ENCODE results near the gene GMEB2.
"Not testable (repeated sequence)": the region's sequence is repeated elsewhere in the genome, so short reads cannot be mapped to it uniquely, and the experiment has no call there.

Gene GMEB2

DNA sequence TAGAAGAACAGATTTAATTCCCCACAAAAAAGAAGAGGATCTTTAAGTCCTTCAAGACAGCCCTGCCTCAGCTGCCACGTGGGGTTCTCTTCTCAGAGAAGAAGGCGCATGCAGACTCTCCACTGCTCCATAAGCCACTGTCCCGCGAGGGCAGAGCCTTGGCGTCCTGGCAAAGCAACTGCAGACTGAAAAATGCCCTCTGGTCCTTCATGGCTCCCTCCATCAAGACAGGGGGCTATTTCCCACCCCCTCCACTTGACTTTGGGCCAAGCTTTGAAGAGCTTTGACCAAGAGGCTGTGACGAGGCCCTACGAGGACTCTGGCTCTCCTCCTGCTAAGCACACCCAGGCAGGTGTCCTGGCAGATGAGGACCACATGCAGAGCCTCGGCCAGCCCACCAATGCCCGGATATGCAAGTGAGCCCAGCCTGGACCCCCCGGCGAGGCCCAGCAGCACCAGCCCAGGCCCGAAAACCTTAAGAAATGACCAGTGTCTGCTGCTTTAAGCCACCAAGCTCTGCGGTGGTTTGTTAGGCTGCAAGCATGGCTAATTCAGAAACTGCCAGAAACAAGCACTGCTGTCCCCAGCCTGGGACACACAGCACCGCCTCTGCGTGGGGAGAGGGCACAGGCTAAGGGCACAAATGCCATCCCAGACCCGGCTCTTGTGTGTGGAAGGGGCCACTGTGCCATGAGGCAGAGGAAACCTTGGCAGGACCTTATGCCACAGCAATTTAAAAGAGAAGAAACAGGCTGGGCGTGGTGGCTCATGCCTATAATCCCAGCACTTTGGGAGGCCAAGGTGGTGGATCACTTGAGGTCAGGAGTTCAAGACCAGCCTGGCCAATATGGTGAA lies 16.1 kb downstream of the GMEB2 start:
- TF ChIP-seq, protein P1, sequence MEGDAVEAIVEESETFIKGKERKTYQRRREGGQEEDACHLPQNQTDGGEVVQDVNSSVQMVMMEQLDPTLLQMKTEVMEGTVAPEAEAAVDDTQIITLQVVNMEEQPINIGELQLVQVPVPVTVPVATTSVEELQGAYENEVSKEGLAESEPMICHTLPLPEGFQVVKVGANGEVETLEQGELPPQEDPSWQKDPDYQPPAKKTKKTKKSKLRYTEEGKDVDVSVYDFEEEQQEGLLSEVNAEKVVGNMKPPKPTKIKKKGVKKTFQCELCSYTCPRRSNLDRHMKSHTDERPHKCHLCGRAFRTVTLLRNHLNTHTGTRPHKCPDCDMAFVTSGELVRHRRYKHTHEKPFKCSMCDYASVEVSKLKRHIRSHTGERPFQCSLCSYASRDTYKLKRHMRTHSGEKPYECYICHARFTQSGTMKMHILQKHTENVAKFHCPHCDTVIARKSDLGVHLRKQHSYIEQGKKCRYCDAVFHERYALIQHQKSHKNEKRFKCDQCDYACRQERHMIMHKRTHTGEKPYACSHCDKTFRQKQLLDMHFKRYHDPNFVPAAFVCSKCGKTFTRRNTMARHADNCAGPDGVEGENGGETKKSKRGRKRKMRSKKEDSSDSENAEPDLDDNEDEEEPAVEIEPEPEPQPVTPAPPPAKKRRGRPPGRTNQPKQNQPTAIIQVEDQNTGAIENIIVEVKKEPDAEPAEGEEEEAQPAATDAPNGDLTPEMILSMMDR (IDR thresholded peaks at IDR 0.05; ENCODE audit: low read depth, low read length, missing control alignments) = no peak
- DNase-seq (ENCODE audit: low read depth) = no peak
- H3K4me3 ChIP-seq (ENCODE audit: low read depth, low read length) = no peak overlapping the region

DNA sequence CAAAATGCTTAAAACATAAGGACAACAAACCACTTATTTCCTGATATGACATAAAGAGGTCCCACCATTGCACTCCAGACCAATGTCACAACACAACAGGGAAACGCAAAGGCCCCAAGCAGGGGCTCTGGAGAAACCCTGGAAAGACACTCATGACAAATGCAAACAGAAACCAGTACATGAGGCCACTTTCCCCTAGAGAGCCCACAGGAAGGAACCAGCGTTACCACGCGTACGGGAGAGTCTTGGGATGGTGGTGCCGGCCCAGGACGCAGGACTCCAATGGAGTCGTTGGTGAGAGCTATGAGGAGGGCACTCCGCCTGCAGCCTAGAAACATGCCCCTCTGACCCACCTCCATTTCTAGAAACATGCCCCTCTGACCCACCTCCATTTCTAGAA lies 20.2 kb downstream of the GMEB2 start:
- no peak overlapping the region for H3K4me3 ChIP-seq (ENCODE audit: low read depth, low read length)
- DNase-seq (ENCODE audit: low read depth) = no peak
- TF ChIP-seq, protein P1 (IDR thresholded peaks at IDR 0.05; ENCODE audit: low read depth, low read length, missing control alignments) = no peak

DNA sequence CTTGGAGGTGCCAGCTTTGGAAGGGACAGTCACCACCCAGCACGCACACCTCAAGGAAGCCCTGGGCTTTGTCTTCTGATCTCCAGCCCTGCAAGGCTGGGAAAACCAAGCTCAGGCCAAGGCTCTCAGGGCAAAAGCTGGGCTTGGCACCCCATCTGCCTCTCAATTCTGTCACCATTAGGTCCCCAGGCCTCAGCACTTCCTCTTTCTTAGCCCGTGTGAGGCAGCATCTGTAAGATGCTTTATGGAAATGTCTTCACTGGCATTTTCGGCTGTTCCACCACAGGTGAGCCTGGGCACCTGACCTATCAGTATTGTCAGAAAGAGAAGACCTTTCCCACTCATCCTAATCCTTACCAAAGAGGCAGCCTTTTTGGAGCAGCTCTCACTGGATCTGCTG lies 24.6 kb downstream of the GMEB2 start:
- H3K4me3 ChIP-seq (ENCODE audit: low read depth, low read length) = no peak overlapping the region

DNA sequence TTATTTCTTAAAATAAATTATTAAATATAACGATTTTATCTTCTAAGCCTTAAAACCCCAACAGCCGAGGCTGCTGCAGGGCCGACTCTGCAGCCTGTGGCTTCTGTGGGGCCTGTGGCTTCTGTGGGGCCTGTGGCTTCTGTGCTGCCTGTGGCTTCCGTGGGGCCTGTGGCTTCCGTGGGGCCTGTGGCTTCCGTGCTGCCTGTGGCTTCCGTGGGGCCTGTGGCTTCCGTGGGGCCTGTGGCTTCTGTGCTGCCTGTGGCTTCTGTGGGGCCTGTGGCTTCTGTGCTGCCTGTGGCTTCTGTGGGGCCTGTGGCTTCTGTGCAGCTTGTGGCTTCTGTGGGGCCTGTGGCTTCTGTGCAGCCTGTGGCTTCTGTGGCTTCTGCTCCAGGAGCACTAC lies 25.2 kb downstream of the GMEB2 start:
- not testable (repeated sequence) for DNase-seq (ENCODE audit: low read depth); H3K4me3 ChIP-seq (ENCODE audit: low read depth, low read length)

More for the DNA sequence above, 24.6 kb downstream of the GMEB2 start:
- TF ChIP-seq, protein P1 (IDR thresholded peaks at IDR 0.05; ENCODE audit: low read depth, low read length, missing control alignments) = no peak
- DNase-seq (ENCODE audit: low read depth) = no peak

DNA sequence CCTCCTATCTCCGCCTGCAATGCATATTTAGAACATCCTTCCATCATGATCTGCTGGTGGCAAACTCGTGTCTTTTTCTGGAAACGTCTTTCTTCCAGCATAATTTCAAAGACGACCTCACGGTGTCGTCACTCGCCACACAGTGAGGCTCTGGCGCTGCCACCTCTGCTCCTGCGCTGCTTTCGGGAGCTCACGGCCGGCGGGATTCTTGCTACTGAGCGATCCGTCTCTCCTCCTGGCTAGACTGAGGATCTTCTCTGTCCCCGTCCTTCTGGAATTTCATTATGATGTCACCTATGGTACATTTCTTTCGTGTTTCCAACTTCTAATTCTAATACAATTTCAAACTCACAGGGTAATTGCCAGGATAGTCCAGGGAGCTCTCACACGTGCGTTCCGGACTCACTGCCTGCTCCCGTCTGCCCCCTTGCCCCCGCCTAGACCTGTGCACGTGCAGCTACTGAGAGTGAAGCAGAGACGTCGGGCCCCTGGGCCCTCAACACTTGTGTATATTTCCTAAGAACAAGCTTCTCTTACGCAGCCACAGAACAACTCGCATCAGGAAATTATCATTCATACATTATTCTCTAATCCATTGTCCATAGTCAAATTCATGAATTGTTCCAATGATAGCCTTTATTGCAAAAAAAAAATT lies 27.4 kb downstream of the GMEB2 start:
- H3K4me3 ChIP-seq (ENCODE audit: low read depth, low read length) = no peak overlapping the region
- no peak for DNase-seq (ENCODE audit: low read depth)
- TF ChIP-seq, protein P1 (IDR thresholded peaks at IDR 0.05; ENCODE audit: low read depth, low read length, missing control alignments) = no peak

DNA sequence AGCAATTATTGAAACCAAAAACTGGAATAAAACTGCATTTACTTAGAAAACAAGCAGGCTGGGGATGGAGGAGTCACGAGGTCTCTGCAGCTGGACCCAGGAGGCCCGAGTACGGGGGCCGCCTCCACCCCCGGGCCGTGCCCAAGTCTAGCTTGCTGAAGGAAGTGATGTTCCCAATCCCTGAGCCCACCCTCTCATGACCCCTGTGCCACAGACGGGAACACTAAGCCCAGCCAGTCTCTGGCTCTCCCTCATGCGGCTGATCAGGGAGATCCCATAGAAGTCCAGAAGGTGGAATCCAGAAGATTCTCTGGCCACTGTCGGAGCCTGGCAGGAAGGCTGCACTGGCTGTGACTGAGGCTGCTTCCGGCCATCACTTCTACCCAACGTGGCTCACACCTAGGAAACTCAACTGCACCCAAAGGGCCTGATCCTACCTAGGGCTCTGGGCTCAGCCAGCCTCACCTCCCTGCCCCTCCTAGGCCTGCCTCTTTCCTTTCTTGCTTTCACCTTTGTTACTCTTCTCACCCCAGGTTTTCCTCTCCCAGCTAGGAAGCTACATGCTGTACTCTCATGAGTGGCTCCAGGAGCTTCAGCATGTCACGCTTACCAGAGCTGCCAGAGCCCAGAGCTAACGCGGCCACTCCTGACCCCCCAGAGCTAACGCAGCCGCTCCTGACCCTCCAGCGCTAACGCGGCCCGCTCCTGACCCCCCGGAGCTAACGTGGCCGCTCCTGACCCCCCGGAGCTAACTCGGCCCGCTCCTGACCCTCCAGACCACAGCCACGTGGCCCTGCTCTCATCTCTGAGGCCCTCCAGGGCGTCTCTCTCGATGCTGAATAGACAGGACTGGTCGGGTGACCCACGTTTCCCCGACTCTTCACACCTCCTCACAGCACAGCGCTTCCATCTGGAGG lies 28.2 kb downstream of the GMEB2 start:
- H3K4me3 ChIP-seq (ENCODE audit: low read depth, low read length) = no peak overlapping the region
- TF ChIP-seq, protein P1 (IDR thresholded peaks at IDR 0.05; ENCODE audit: low read depth, low read length, missing control alignments) = no peak
- no peak for DNase-seq (ENCODE audit: low read depth)
